GM23248 (cell line): Measurements from ENCODE around the gene KCNJ18.
"Not testable (repeated sequence)": the region's sequence is repeated elsewhere in the genome, so short reads cannot be mapped to it uniquely, and the experiment has no call there.

Experiments used
- EZH2 ChIP-seq: fragments of 200-600 bp; sonication (generic); IDR thresholded peaks from 2 replicates; pipeline ENCODE4 v1.6.1; 2018; ENCODE audit warnings: antibody characterized with exemption, mild to moderate bottlenecking; ENCODE audit not compliant: insufficient read depth, poor library complexity, severe bottlenecking
- EZH2phosphoT487 ChIP-seq: fragments of 200-600 bp; sonication (generic); IDR thresholded peaks from 2 replicates; pipeline ENCODE4 v1.6.1; 2018; ENCODE audit warnings: antibody characterized with exemption, moderate library complexity, mild to moderate bottlenecking, low read depth; ENCODE audit not compliant: insufficient read depth

GRCh38 chr17:21675739-21676130 is 16.6 kb upstream of the KCNJ18 start:
- not testable (repeated sequence) for TF ChIP-seq EZH2, EZH2phosphoT487
